LoVo (cell line): Measurements from ENCODE around the gene NCAM1.

Experiments
- DNase-seq: peaks from one replicate; pipeline ENCODE4 v3.0.0-alpha.2; 2016; ENCODE audit warnings: low spot score

Gene NCAM1

DNA sequence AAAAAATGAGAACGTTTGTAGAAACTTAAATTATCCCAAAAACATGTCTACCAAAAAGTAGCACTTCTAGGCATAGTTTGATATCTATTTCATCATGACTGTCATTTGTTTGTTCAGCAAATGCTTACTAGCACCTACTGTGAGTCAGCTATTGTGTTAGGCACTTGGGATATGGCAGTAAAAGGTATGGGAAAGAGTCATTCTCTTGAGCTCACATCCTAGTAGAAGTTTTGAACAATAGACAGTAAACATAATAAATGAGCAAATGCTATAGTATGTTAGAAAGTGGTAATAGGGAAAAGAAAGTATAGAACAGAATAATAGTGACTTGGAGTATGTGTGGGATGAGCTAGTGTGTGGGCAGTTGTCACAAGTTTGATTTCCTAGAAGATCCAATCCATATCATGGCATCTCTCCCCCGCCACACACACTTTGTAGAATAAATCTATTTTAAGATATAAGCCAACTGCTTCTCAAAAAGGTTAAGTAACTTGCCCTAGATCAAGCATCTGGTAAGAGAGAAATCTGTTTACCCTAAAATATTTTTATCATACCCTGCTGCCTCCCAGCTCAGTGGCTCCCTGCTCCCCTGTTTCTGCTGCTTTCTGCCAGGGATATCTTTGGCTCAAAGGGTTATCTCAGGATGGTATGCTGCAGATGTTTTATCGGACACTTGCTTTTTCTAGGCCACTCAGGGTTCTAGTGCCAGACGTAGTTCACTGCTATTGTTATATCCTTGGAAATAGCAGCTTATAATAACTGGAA is 129.7 kb downstream of the NCAM1 start:
- no peak for DNase-seq

DNA sequence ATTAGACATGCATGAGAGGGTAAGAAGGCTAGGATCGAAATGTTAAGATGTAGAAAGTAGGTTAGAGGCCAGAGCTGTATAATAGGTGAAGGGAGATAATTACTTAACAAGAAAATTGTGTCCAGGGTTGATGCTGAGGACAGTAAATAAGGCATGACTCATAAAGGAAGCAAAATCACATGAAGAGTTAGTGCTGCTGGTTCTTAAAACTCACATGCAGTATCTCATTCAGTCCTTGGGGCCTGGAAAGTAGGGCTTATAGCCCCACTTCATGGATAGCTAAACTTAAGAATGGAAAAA is 130.2 kb downstream of the NCAM1 start:
- DNase-seq = no peak

GRCh38 chr11:113096648-113097047 is 135.4 kb downstream of the NCAM1 start:
- DNase-seq = no peak

- DNase-seq = no peak
Observed at GRCh38 chr11:113103932-113104690, 142.9 kb downstream of the NCAM1 start.

DNA sequence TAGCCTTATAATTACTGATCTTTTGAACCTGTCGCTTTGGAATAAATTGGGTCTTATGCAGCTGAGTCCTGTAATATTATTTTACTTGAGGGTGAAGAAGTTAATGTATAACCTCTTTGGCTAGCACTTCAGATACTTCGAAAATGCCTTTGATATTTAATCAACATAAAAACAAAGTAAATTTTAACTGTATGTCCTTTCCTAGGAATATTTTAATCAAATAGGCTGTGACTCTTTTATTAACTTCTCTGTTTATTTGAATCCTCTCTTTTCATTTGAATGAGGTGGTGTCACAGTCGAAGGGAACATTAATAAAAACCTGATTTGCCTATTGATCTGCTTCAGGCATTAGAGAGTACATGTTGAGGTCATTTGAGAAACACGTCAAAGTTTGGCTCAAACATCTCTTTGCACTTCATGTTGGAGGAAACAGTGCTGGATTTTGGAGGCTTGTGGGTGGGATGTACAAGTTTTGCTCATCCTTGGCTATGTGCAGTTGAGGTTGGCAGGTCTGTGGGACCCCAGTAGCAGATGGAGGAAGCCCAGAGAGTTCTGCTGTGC is 143.6 kb downstream of the NCAM1 start:
- no peak for DNase-seq

DNA sequence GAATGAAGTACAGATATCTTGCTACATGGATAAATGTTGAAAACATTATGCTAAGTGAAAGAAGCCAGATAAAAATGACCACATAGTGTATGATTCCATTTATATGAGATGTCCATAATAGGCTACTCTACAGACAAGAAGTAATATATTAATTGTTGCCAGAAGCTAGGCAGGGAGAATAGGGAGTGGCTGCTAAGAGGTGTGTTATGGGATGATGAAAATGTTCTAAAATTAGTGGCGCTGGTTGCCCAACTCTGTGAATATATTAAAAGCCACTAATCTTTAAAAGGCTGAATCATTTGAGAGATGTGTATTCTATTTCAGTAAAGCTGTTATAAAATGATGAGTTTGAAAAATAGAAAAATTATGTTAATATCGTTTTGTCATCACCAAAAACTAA is 144.4 kb downstream of the NCAM1 start:
- DNase-seq = no peak

DNA sequence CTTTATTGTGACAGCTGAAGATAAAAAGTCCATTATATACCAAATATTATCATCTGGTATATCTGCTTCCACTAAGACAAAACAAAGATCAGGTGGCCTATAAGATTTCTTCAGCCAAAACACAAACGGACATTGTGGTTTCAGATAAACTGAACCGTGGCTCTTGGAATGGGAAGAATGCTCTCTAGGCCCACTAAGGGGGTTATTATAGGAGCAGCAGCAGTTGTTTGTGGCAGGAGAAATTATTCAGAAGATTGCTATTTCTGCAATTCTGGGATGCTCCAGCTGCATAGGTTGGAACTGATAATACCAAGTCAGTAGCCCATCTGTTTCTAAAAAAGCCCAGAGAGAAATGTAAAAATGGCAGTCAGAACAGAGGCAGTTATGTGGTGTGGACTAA is 145.3 kb downstream of the NCAM1 start:
- no peak for DNase-seq

DNA sequence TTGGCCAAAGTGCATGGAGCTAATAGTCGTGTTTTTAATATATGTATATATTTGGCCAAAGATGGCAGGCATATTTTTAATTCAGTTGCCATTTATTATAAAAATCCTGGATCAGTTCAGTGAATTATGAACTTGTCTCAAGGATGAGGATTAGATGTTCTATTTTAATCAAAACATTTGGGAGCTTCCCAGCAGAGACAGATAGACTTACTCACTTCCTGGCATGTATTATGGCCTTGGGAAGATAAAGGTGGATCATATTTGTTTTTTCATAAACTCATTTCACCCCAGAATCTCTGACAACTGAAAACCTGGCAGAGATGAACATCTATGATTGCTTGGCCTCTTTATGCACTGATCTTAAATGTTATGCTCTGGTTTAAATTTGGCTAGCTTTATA is 148.8 kb downstream of the NCAM1 start:
- no peak for DNase-seq

DNA sequence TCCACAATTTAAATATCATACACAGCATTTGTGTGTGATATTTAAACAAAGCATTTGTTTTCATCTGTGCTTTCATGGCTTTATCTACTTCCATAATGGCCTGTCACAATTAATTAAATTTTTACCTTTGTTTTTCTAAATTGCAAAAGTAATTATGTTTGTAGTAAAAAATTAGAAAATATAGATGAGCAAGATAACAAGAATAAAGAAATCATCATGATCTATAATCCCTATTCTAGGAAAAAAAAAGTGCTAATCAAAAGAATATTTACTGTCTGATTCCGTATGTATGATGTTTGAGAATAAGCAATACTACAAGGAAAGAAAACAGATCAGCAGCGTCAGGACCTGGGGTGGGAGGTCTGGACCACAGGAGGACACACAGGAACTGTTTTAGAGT is 149.9 kb downstream of the NCAM1 start:
- DNase-seq = no peak

DNA sequence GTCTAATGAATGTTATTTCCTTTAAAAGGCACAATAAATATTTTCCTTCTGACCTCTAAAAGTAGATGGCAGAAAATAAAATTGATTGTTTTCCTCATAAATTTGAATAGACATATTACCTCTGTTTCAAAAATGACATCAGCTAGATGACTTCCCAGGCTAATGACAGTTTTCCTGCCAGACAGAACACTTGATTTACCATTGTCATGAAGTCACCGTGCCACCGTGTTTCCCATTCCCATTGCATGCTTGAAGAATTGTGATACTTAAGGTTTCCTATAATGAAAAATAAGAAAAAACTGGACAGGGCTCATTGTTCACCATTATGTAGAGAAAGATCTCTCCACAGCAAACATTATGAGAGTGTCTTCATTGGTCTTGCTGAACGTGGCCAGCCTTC is 151.1 kb downstream of the NCAM1 start:
- no peak for DNase-seq

- DNase-seq = peak; percentile 12
Observed at GRCh38 chr11:113113801-113114704, 152.8 kb downstream of the NCAM1 start.

DNA sequence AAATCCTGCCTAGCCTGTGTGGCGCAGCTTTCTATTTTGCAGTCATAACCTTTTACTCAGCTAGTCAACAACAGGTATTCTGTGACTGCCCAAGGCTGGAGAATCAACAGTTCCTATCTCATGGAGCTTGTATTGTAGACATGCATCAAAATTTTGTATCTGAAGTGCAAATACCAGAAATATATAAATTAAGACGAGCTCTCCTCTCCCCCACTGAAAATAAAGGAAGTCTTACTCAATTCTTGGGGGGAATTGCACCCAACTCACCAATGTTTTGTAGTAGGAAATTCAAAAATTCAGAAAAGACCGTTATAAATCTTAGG is 153.4 kb downstream of the NCAM1 start:
- no peak for DNase-seq

- no peak for DNase-seq
Observed at GRCh38 chr11:113118104-113118503, 156.9 kb downstream of the NCAM1 start.

DNA sequence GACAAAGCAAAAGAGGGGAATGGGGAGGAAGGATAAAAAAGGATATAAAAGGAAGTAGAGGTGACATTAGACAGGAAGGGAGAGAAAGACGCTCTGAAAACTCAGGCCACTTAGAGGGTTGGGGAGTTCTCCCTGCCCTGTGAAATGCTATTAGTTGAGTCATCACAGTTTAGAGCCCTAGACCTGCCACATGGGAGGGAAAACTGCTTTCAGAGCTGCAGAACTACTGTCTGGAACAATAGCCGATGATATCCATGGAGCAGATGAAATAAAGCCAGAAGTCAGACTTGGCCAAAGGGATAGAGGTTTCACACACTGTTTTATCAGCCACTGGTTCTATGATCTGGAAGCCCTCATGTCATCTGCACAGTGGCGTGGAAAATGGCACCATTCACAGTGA is 157.9 kb downstream of the NCAM1 start:
- no peak for DNase-seq

- DNase-seq = no peak
Observed at GRCh38 chr11:113119966-113120736, 158.9 kb downstream of the NCAM1 start.

DNA sequence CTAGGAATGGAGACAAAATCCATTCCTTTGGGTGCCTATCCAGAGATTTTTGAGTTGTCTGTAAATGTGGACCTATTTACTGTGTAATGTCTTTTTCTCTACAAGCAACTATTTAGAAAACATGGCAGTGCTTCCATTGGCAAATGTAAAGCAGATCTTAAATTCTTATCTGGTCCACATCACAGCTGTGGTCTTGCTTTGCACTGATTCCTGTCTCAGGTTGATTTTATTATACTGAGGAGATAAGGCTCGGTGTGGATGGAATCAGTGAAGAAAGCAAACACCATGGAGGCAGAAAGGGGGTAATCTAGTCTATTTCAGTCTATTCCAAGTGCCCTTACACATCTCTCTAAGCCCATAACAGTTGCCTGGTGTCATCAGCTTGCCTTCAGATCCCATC is 160.5 kb downstream of the NCAM1 start:
- no peak for DNase-seq

GRCh38 chr11:113124006-113124405 is 162.8 kb downstream of the NCAM1 start:
- no peak for DNase-seq

GRCh38 chr11:113124578-113124977 is 163.4 kb downstream of the NCAM1 start:
- DNase-seq = no peak

DNA sequence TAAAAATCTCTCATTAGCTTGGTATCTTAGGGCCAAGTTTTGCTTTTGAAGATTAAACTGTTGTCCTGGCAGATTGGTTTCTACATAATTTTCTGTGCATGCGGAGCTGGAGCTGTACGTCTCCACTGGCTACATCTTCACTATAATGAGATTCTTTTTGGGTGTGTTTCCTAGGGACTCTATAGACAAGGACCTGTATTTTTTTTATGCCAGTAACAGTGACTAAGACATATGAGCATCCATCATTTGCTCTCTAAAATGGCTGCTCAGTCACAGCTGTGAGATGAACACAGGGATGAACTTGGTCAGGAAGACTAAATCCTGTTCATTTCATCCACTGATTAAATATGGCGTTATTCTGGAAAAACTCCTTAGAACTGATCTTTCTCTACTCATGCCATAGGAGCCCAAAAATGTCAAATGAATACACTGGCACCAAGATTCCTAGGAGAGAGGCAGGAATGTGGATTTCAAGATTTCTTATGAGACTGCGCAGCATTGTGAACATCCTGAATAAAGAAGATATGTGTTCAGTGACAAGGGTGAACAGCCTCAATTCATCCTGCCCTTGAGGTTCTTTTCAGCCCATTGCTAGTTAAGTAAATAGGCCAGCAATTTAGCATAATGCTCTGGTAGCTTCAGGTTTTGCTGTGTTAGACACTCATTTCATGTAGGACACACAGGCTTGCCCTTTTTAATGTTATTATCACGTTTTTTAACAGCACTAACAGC is 168.2 kb downstream of the NCAM1 start:
- DNase-seq = no peak

DNA sequence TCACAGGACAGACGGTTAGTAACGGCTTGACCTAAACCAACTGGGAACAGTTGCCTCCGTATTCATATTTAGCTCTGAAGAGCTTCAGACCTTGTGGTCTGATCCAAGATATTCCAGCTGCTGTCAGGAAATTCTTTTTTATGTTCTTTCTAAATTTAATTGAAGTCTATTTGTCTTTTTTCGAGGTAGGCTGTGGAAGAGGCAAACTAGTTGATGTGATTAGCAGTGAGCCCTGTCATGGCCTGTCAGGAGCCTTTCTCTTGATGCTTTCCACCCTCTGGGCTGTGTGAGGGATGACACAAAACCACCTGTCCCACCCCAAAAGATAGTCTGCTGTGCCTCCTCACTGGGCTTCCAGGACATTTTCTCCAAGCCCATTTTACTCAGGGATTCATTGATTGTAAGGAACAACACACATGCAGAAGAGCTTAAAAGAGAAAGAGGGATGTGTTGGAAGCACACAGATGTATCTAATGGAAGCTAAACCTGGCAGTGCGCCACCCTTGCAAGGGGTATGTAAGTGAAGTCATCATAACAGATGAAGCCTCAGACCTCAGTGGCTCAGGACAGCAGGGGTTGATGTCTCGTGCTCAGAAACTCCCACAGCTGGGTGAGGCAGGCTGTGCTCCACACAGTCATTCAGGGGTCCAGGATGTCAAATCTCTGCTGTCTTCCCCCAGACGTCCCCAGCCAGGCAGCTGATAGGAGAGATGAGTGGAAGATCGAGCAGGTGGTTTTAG is 170.0 kb downstream of the NCAM1 start:
- no peak for DNase-seq
